Measurements from ENCODE around the gene COL4A2.

The COL4A2 gene

DNA sequence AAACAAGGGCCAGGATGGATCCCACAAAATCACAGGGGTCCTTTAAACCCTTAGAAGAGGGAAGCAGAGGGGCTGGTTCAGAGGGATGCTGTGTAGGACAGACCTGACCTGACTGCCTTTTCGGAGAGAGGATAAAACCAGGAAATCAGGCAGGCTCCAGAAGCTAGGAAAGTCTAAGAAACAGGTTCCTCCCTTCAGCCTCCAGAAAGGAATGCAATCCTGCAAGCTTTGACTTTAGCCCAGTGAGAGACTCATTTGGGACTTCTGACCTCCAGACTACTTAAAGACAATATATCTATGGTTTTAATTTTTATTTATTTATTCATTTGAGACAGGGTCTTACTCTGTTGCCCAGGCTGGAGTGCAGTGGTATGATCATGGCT is 249.1 kb downstream of the COL4A2 start:
- no peaks in the 10 kb centered on the region for H3K36me3 ChIP-seq (ENCODE audit: insufficient read depth)
- H3K9ac ChIP-seq: no peak overlapping the region
- H4K20me1 ChIP-seq (ENCODE audit: insufficient read depth): no peaks in the 10 kb centered on the region
- H3K27me3 ChIP-seq (ENCODE audit: insufficient read depth, low read depth): no peaks in the 10 kb centered on the region; the same call in 1 of the 2 replicates
- no peak overlapping the region for H3K4me2 ChIP-seq
- TF ChIP-seq, protein P1, sequence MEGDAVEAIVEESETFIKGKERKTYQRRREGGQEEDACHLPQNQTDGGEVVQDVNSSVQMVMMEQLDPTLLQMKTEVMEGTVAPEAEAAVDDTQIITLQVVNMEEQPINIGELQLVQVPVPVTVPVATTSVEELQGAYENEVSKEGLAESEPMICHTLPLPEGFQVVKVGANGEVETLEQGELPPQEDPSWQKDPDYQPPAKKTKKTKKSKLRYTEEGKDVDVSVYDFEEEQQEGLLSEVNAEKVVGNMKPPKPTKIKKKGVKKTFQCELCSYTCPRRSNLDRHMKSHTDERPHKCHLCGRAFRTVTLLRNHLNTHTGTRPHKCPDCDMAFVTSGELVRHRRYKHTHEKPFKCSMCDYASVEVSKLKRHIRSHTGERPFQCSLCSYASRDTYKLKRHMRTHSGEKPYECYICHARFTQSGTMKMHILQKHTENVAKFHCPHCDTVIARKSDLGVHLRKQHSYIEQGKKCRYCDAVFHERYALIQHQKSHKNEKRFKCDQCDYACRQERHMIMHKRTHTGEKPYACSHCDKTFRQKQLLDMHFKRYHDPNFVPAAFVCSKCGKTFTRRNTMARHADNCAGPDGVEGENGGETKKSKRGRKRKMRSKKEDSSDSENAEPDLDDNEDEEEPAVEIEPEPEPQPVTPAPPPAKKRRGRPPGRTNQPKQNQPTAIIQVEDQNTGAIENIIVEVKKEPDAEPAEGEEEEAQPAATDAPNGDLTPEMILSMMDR (conservative IDR thresholded peaks at IDR 0.05; ENCODE audit: low read depth, low read length): no peak
- H3K79me2 ChIP-seq (ENCODE audit: insufficient read depth, low read depth): no peaks in the 10 kb centered on the region
- H2AFZ ChIP-seq (ENCODE audit: low read depth): no peak overlapping the region
- no peaks in the 10 kb centered on the region for H3K4me1 ChIP-seq (ENCODE audit: low read depth, poor library complexity, severe bottlenecking)
- H3K27ac ChIP-seq: no peak overlapping the region
- no peak overlapping the region for H3K4me3 ChIP-seq (IDR thresholded peaks at IDR 0.05; ENCODE audit: insufficient read depth, low read depth, low read length)

DNA sequence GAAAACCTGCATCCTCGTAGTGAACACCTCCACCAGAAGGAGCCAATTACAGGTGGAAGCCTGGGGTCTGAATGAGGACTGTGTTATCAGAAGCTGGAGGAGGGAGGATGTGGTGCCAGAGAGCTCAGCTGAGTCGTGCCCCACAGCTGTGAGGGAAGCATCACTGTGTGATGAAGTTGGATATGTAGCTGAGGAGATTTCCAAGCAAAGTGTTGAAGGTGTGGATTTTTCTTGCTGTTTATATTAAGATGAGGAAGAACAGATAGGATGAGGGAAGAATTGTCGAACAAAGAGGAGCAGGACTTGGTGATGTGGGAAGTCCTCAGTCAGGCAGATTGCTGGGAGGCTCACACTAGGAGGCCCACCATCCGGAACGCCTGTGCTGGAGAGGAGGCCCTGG is 250.0 kb downstream of the COL4A2 start:
- no peaks in the 10 kb centered on the region for H3K36me3 ChIP-seq (ENCODE audit: insufficient read depth)
- H2AFZ ChIP-seq (ENCODE audit: low read depth): no peak overlapping the region
- TF ChIP-seq, protein P1 (conservative IDR thresholded peaks at IDR 0.05; ENCODE audit: low read depth, low read length): no peak
- no peaks in the 10 kb centered on the region; the same call in 1 of the 2 replicates for H3K27me3 ChIP-seq (ENCODE audit: insufficient read depth, low read depth)
- no peak overlapping the region for H3K9ac ChIP-seq
- H3K4me2 ChIP-seq: no peak overlapping the region
- H4K20me1 ChIP-seq (ENCODE audit: insufficient read depth): no peaks in the 10 kb centered on the region
- no peak overlapping the region for H3K27ac ChIP-seq
- no peaks in the 10 kb centered on the region for H3K4me1 ChIP-seq (ENCODE audit: low read depth, poor library complexity, severe bottlenecking)
- no peak overlapping the region for H3K4me3 ChIP-seq (IDR thresholded peaks at IDR 0.05; ENCODE audit: insufficient read depth, low read depth, low read length)
- H3K79me2 ChIP-seq (ENCODE audit: insufficient read depth, low read depth): no peaks in the 10 kb centered on the region

DNA sequence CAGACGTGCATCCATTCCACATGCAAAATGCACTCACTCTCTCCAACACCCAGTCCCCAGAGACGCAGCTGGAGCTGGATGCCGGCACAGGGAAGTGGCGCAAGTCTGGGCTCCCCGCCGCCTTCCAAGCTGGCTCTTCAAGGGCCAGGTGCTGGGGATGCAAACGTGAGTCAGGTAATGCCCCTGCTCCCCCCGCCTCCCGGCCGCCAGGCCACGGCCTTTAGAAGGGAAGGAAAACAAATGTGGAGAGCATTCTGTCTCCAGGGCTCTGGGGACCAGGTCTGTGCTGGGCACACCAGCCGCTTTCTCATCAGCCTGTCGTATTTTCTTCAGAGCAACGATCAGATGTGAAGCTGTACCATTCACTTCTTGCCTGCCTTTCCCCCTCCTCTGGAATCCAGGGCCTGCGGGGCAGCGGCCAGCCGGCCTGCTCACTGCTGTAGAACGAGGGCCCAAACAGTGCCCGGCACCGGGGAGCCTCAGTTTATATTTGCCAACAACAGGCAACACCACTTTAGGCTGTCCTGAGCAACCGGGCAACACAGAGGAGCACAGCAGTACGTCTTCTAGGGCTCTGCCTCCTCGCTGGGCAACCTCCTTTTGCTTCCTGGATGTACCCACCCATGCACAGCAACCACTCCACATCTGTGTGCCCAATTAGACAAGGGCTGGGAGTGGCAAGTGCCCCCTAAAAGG is 250.7 kb downstream of the COL4A2 start:
- H3K4me2 ChIP-seq: no peak overlapping the region
- no peaks in the 10 kb centered on the region for H3K4me1 ChIP-seq (ENCODE audit: low read depth, poor library complexity, severe bottlenecking)
- H3K4me3 ChIP-seq (IDR thresholded peaks at IDR 0.05; ENCODE audit: insufficient read depth, low read depth, low read length): no peak overlapping the region

DNA sequence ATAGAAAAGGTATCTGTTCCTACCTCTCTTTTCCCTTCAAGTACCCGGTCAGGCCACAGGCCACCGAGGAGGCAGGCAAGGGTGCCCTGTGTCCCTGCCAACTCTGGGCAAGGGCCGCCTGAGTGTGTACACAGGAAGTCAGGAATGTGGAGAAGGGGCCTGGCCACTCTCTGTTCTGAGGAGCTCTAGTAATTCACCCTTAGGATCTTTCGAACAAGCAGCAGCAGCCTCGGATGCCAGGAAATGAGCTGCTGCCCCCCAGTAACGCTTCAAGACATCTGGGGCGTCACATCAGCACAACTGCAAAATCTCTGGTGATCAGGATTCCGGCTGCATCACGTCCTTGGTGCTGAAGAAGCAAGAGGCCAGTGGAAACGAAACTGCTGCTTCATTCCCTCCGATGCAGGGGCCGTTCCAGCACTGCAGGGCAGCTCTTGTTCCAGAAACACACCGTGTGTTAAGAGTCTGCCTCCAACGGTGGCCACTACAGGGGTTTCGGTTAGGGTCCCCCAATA is 252.4 kb downstream of the COL4A2 start:
- Histone ChIP-seq H3K4me2 (no peak overlapping the region), H3K27ac (no peak overlapping the region), H3K27me3 (ENCODE audit: insufficient read depth, low read depth) (no peaks in the 10 kb centered on the region; the same call in 1 of the 2 replicates), H2AFZ (ENCODE audit: low read depth) (no peak overlapping the region), H3K36me3 (ENCODE audit: insufficient read depth) (no peaks in the 10 kb centered on the region), H3K4me1 (ENCODE audit: low read depth, poor library complexity, severe bottlenecking) (no peaks in the 10 kb centered on the region), H4K20me1 (ENCODE audit: insufficient read depth) (no peaks in the 10 kb centered on the region), H3K9ac (no peak overlapping the region), H3K4me3 (IDR thresholded peaks at IDR 0.05; ENCODE audit: insufficient read depth, low read depth, low read length) (no peak overlapping the region), H3K79me2 (ENCODE audit: insufficient read depth, low read depth) (no peaks in the 10 kb centered on the region)
- TF ChIP-seq, protein P1 (conservative IDR thresholded peaks at IDR 0.05; ENCODE audit: low read depth, low read length): no peak

More for the DNA sequence above, 250.7 kb downstream of the COL4A2 start:
- no peak overlapping the region for H3K27ac ChIP-seq
- H4K20me1 ChIP-seq (ENCODE audit: insufficient read depth): no peaks in the 10 kb centered on the region
- H3K36me3 ChIP-seq (ENCODE audit: insufficient read depth): no peaks in the 10 kb centered on the region
- H3K79me2 ChIP-seq (ENCODE audit: insufficient read depth, low read depth): no peaks in the 10 kb centered on the region
- TF ChIP-seq, protein P1 (conservative IDR thresholded peaks at IDR 0.05; ENCODE audit: low read depth, low read length): no peak
- H2AFZ ChIP-seq (ENCODE audit: low read depth): no peak overlapping the region
- no peaks in the 10 kb centered on the region; the same call in 1 of the 2 replicates for H3K27me3 ChIP-seq (ENCODE audit: insufficient read depth, low read depth)
- H3K9ac ChIP-seq: no peak overlapping the region
